Liver (tissue), 9 donors: ENCODE data around the gene SPA17. TPM values are rescaled to one million over a fixed set of nuclear protein-coding genes. Genes with fewer than 3 reads are reported as not detected.

Experiments
- DNase-seq: peaks from one replicate; pipeline ENCODE4 v3.0.0-alpha.2; 2017; ENCODE audit warnings: low spot score
- H3K27ac ChIP-seq, 2 donors: one replicate each; pipeline ENCODE4 v1.7.0; 2013; ENCODE audit warnings: inconsistent platforms in 2 of 2, low read length in 2 of 2, control low read depth in 1 of 2, low read depth in 1 of 2, mild to moderate bottlenecking in 1 of 2
- H3K27me3 ChIP-seq, 4 donors: one replicate each; pipeline versions ENCODE4 v1.6.1 to v1.7.0; 2013; ENCODE audit warnings: low read length in 3 of 4, inconsistent platforms in 1 of 4, mild to moderate bottlenecking in 1 of 4, moderate library complexity in 1 of 4; ENCODE audit not compliant: control insufficient read depth in 4 of 4, insufficient read depth in 4 of 4
- H3K36me3 ChIP-seq, 4 donors: one replicate each; pipeline versions ENCODE4 v1.6.1 to v1.7.0; 2013; ENCODE audit warnings: low read length in 3 of 4, mild to moderate bottlenecking in 3 of 4, low read depth in 1 of 4, moderate library complexity in 1 of 4; ENCODE audit not compliant: control insufficient read depth in 4 of 4, insufficient read depth in 3 of 4
- H3K4me1 ChIP-seq, 4 donors: one replicate each; pipeline versions ENCODE4 v1.6.1 to v1.7.0; 2013; ENCODE audit warnings: low read length in 3 of 4, mild to moderate bottlenecking in 3 of 4, moderate library complexity in 1 of 4; ENCODE audit not compliant: control insufficient read depth in 4 of 4, insufficient read depth in 4 of 4
- H3K4me3 ChIP-seq, 3 donors: one replicate each; pipeline versions ENCODE4 v1.6.1 to v1.7.0; 2013; ENCODE audit warnings: low read length in 3 of 3, control low read depth in 1 of 3, low read depth in 1 of 3, mild to moderate bottlenecking in 1 of 3
- H3K9ac ChIP-seq, 2 donors: one replicate each; pipeline ENCODE4 v1.7.0; 2013; ENCODE audit warnings: low read length in 2 of 2, mild to moderate bottlenecking in 2 of 2, moderate library complexity in 2 of 2, control low read depth in 1 of 2, low read depth in 1 of 2
- H3K9me3 ChIP-seq, 4 donors: one replicate each; pipeline versions ENCODE4 v1.6.1 to v1.7.0; 2013; ENCODE audit warnings: low read length in 3 of 4; ENCODE audit not compliant: control insufficient read depth in 4 of 4
- CTCF ChIP-seq: fragments of 150-350 bp; IDR thresholded peaks from 2 replicates; pipeline ENCODE4 v1.5.1; 2017; ENCODE audit warnings: improper control_type of control experiment, low read depth, low read length; ENCODE audit not compliant: missing input control
- EGR1 ChIP-seq, 2 donors: IDR thresholded peaks; 2 replicates each; pipeline ENCODE4 v1.6.1; 2016 to 2018; ENCODE audit warnings: antibody characterized with exemption in 2 of 2, low read depth in 2 of 2
- FOXA2 ChIP-seq: IDR thresholded peaks from 2 replicates; pipeline ENCODE4 v1.6.1; 2016; ENCODE audit warnings: antibody characterized with exemption
- HNF4A ChIP-seq, 2 donors: conservative IDR thresholded peaks; 2 replicates each; pipeline ENCODE4 v1.6.1; 2016; ENCODE audit warnings: antibody characterized with exemption in 2 of 2, mild to moderate bottlenecking in 2 of 2
- HNF4G ChIP-seq: IDR thresholded peaks from 2 replicates; pipeline ENCODE4 v1.6.1; 2016; ENCODE audit warnings: antibody characterized with exemption
- NR2F2 ChIP-seq: IDR thresholded peaks from 2 replicates; pipeline ENCODE4 v1.6.1; 2016; ENCODE audit warnings: antibody characterized with exemption
- RAD21 ChIP-seq, 2 donors: IDR thresholded peaks; 2 replicates each; pipeline ENCODE4 v1.6.1; 2016; ENCODE audit warnings: antibody characterized with exemption in 2 of 2, mild to moderate bottlenecking in 2 of 2
- REST ChIP-seq: IDR thresholded peaks from 2 replicates; pipeline ENCODE4 v1.6.1; 2016; ENCODE audit warnings: antibody characterized with exemption, mild to moderate bottlenecking
- RXRA ChIP-seq, 2 donors: IDR thresholded peaks; 2 replicates each; pipeline ENCODE4 v1.6.1; 2017 to 2018; ENCODE audit warnings: antibody characterized with exemption in 2 of 2, mild to moderate bottlenecking in 1 of 2
- SP1 ChIP-seq: IDR thresholded peaks from 2 replicates; pipeline ENCODE4 v1.6.1; 2018; ENCODE audit warnings: antibody characterized with exemption, mild to moderate bottlenecking
- YY1 ChIP-seq: IDR thresholded peaks from 2 replicates; pipeline ENCODE4 v1.6.1; 2016; ENCODE audit warnings: antibody characterized with exemption, mild to moderate bottlenecking
- WGBS: extraction: QIAGEN DNeasy Blood & Tissue Kit; methylation state at CpG from one replicate; pipeline ENCODE4 v1.1.7; 2013; 5-methylcytosine and 5-hydroxymethylcytosine counted together
- polyA plus RNA-seq, 2 donors: library from polyadenylated mRNA; stranded (reverse) in 1 of 2; unstranded in 1 of 2; fragments of 200-250 nt in 1 of 2; fragments of >200 nt in 1 of 2; fragmentation: Nextera tagmentation in 1 of 2; extraction: Ambion mirVana in 1 of 2; gene quantifications; one replicate each; pipeline versions ENCODE4 v1.2.1 to v1.2.3, GENCODE V29; 2013 to 2015
- total RNA-seq, 2 donors: library from RNA; depleted of rRNA; stranded (reverse); fragments of >200 nt; gene quantifications; one replicate each; pipeline ENCODE4 v1.2.3, GENCODE V29; 2014
- TF ChIP-seq, protein P1 (sequence below): IDR thresholded peaks from 2 replicates; pipeline ENCODE4 v1.6.1; 2016; ENCODE audit warnings: antibody characterized with exemption
- donor health status: healthy.
- donor health status: healthy.
- donor health status: healthy.
- donor health status: healthy.
- donor health status: healthy.

SPA17 gene
- total and polyA plus RNA-seq, 4 donors, result 0.47 to 3.2 (median 1.9) TPM

GRCh38 chr11:124682443-124682842, 8.7 kb downstream of the SPA17 start:
- H3K9ac ChIP-seq, result no peak overlapping the region
- no peaks in the 10 kb centered on the region for H3K27me3 ChIP-seq
- 99% methylated on average over 1 of the region's 1 CpG for WGBS
- H3K36me3 ChIP-seq, result no peaks in the 10 kb centered on the region
- DNase-seq, result no peak
- no peak overlapping the region for H3K4me3 ChIP-seq
- TF ChIP-seq EGR1 (IDR thresholded peaks at IDR 0.05; ENCODE audit: low read depth in 2 of 2) (no peak), FOXA2 (no peak), REST (no peak), RXRA (IDR thresholded peaks at IDR 0.05) (no peak)
- TF ChIP-seq, protein P1, sequence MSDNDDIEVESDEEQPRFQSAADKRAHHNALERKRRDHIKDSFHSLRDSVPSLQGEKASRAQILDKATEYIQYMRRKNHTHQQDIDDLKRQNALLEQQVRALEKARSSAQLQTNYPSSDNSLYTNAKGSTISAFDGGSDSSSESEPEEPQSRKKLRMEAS, result no peak
- H3K27ac ChIP-seq, result no peak overlapping the region
- H3K4me1 ChIP-seq, result no peaks in the 10 kb centered on the region
- H3K9me3 ChIP-seq, result peaks cover 0 to 4% (median 2%) of the 10 kb centered on the region in 4 donors

GRCh38 chr11:124693142-124693541, 19.4 kb downstream of the SPA17 start:
- no peak for TF ChIP-seq RXRA (IDR thresholded peaks at IDR 0.05)
- no peak for TF ChIP-seq SP1
- TF ChIP-seq YY1, result no peak
- no peak for TF ChIP-seq HNF4G
- TF ChIP-seq, protein P1, result no peak
- no peak for TF ChIP-seq REST
- TF ChIP-seq NR2F2, result no peak
- no peak for TF ChIP-seq RAD21 (IDR thresholded peaks at IDR 0.05)
- Histone ChIP-seq H3K4me3 (no peak overlapping the region), H3K4me1 (no peaks in the 10 kb centered on the region), H3K27ac (no peak overlapping the region), H3K9ac (no peak overlapping the region), H3K9me3 (peaks cover 0 to 2% (median 0%) of the 10 kb centered on the region in 4 donors), H3K27me3 (no peaks in the 10 kb centered on the region), H3K36me3 (no peaks in the 10 kb centered on the region)
- WGBS, result 95% methylated on average over 2 of the region's 2 CpGs
- no peak for DNase-seq

DNA sequence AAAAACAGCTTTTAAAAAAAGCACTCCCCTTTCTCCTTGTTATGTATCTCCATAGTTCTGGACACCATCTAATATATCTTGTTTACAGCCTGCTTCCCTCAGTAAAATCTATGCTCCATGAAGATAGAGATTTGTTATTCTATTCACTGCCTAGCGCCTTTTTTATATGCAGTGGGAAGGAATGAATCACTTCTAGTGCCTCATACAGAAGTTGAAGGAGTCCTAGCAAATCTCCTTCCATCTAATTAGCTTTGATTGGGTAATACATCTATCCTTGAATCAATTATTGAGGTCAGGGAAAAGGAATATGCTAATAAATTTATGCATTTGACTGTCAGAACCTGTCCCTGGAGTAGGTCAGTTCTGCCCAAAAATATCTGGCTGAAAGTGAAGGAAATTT, 25.8 kb downstream of the SPA17 start:
- Histone ChIP-seq H3K27ac (no peak overlapping the region), H3K4me1 (no peaks in the 10 kb centered on the region), H3K9ac (no peak overlapping the region), H3K4me3 (no peak overlapping the region), H3K27me3 (no peaks in the 10 kb centered on the region), H3K36me3 (no peaks in the 10 kb centered on the region), H3K9me3 (peaks cover 0 to 2% (median 0%) of the 10 kb centered on the region in 4 donors)
- no peak for DNase-seq
- TF ChIP-seq NR2F2, result no peak
- no peak for TF ChIP-seq HNF4A (conservative IDR thresholded peaks at IDR 0.05)
- no peak for TF ChIP-seq CTCF
- TF ChIP-seq SP1, result no peak
- 73% methylated on average over 1 of the region's 1 CpG for WGBS
